HG02588 (cell line): ENCODE measurements around the gene INPP4A.
"Not testable (repeated sequence)": the region's sequence is repeated elsewhere in the genome, so short reads cannot be mapped to it uniquely, and the experiment has no call there.

Source experiments
- ATAC-seq: cut with Tn5 transposase; IDR thresholded peaks from one replicate; pipeline ENCODE4 v1.9.1; 2021; ENCODE audit warnings: mild to moderate bottlenecking, moderate library complexity; ENCODE audit not compliant: unreplicated experiment

Gene INPP4A

DNA sequence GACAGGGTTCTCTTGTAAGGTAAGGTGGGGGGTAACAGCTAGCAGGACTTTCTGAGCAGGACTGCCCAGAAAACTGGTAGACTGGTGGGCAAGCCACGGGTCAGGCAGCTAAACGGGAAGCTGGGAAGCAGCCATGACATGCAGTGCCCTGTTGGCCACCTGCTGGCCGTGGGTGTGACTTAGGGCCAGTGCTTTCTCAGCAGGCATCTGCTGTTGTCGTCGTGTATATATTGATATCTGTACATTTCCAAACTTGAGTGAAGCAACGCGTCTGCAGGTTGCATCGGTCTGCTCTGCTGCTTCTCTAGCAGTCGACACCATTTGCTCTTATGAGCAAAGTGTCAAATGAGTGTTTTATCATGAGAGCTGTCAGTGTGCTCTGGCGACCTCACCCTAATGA lies 132.7 kb downstream of the INPP4A start:
- ATAC-seq, result no peak

DNA sequence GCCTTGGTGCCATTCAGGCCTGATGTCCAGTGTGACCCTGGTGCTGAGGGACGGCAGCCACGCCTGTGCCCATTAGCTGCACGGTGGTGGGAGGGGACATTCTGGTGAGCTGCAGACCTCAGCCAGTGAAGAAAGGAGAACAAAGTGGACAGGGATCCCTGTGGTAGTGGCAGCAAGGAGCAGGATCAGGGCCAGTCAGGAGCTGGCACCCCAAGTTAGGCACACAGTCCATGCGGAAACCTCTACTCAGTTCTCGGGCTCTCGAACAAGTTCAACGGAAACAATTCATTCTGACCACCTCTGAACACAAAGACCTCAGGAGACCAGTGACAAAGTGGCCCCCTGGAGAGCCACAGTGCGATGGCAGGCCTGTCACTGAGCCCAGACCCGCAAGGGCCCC lies 133.6 kb downstream of the INPP4A start:
- ATAC-seq, result no peak

DNA sequence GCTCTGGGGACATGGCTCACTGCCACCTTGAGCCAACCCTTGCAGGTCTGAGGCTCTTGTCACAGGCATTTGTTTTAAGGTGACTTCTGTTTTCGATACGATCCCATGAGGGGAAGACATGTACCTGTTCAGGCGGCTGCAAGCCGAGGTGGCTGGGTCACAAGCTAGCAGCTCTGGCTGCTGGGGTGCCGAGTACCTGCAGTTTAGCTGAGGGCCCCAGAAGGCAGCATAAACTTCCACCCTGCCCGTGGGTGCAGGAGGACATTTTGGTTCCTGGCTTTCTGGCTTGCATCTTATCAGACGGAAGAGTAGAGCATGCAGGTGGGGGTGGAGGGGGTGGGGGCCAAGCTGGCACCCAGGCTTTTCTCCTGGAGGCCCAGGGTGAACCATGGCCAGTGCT lies 135.3 kb downstream of the INPP4A start:
- no peak for ATAC-seq

DNA sequence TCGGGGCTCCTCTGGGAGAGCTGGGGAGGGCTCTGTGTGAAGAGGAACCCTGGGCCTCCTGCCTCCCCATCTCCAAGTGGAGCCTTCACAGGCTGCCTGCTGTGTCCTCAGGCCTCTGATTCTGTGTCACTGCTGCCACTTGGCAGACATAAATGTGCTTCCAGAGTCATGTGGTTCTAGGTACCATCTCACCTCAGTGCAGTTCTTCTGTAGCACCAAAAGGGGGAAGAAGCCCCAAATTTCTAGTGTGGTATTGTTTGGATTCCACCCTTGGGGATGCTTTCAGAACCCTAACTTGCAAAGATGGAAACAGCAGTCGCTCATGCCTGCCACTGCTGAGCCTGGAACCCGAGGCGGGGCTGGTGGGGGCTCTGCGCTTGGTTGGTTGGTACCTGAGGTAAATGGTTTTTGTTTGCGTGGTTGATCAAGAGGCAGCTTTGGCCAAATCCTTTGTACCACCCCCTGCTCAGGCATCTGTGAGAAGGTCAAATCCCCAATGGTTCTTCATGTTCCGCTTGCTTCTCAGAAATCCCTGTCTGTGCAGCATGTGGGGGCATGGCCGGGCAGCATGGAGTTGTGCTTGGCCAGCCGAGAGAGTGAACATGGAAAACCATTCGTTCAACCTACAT lies 136.1 kb downstream of the INPP4A start:
- no peak for ATAC-seq

DNA sequence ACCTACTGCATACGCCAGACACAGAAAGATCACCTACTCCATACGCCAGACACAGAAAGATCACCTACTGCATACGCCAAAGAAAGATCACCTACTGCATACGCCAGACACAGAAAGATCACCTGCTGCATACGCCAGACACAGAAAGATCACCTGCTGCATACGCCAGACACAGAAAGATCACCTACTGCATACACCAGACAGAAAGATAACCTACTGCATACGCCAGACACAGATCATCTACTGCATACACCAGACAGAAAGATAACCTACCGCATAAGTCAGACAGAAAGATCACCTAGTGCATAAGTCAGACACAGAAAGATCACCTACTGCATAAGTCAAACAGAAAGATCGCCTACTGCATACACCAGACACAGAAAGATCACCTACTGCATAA lies 137.9 kb downstream of the INPP4A start:
- ATAC-seq, result no peak

DNA sequence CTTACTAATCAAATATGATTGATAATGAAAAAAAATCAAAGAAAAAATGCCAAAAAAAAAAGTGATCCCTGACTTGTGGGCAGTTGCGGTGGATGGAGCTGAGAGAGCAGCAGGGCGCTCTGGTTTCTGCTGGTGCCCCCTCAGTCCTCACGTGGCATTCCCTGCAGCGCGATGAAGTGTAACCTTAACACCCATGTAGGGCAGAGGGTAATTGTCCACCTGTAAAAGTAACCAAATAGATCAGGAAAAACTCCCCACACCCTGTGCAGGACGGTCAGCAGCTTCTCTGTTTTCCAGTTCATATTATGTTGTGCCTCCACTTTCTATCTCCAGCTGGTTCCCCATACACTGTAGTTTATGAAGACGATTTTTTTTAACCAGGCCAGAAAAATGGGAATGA lies 138.6 kb downstream of the INPP4A start:
- ATAC-seq, result no peak

DNA sequence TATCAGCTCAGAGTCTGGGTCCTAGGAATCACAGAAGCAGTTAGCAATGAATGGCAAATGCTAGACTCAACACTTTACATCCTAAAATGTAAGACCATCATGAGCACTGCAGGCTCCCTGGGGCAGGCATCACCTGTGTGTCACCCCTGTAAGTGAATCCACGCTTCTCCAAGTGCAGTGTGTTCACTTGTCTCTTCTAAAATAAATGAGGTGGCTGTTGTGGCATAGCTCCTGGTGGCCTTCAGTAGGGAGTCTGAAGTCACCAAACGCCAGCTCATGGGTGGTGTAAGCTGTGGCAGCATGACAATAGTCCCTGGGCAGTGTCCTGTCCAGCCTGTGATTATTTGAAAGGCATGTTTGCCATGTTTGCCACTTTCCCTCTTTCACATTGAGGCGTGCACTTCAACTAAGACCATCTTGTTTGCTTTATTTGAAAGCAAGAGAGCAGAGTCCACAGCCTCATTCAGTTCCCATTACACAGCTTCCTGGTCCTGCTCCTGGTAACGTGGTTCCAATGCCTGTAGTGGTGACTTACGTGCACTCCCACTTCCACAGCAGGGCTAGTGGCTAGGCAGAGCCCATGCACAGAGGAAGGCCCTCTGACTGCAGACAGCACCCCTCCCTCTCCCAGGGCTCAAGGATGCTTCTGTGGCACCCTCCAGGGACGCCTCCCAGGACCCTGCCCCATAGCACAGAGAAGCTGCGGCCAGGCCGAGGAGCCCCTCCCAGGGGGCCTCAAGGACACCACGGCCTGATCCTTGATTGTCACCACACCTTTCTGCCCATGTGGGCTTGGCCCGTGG lies 139.4 kb downstream of the INPP4A start:
- no peak for ATAC-seq

DNA sequence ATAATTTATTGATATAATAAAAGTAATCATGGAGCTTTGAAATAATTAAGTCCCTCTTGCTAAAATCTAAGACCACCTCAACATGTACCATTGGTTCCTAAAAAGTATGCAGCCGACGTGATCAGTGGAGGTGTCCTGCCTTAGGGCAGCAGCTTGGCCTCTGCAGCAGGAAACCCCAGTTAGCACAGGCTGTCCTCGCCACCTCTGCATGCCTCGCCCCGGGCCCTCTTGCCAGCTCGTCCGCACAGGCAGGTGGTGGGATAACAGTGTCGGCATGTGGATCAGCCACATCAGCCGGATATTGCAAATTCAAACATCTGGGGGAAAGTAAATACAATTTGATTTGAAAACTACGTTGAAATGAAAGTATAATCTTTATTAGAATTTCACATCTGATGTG lies 140.7 kb downstream of the INPP4A start:
- no peak for ATAC-seq

DNA sequence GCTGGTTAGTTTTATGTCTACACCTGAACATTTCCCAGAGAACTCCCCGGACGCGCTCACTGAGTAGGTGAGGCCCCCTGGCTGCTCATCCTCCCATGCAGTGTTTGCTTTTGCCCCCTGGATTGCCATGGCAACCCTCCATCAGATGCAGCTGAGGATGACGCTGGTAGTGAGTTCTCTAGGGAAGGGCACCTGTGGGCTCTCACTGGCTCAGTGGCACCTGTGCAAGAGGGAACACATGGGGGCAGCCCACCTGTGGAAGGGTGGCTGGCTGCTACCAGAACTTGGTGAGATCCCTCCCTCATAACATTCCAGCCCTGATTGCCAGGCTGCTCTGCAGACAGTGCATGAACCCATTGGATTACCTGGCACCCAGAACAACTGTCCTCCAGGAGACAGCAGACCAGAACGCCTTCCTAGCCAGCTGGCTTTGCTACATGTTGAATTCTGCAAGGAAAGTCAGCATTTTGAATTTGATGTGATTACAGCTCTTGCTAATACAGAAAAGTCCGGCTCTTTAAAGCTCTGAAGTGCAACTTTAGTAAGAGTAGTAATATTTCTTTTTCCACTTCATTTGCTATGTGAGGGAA lies 142.0 kb downstream of the INPP4A start:
- ATAC-seq, result no peak

DNA sequence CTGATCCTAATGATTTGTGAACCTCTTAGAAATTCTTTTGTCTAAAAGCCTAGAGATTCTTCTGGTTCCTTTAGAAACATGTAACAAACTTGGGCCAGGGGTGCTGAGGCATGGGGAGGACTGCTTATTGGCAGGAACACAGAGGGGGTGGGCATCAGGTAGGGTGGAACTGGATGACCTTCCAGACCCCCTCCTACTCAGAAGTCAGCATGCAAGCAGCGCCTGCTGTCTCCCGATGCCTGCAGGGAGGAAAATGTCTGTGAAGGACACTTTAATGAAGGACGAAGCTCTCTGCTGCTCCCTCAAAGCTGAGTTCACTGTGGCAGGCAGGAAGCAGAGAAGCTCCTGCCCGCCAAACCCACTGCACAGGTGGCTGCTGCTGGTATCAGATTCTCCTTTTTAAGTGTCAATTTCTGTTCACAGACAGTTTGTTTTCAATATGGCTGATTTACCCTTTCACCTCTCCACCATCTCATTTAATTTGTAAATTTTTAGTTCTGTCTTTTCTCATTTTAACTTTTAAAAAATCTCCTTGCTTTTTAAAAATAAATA lies 144.3 kb downstream of the INPP4A start:
- no peak for ATAC-seq

DNA sequence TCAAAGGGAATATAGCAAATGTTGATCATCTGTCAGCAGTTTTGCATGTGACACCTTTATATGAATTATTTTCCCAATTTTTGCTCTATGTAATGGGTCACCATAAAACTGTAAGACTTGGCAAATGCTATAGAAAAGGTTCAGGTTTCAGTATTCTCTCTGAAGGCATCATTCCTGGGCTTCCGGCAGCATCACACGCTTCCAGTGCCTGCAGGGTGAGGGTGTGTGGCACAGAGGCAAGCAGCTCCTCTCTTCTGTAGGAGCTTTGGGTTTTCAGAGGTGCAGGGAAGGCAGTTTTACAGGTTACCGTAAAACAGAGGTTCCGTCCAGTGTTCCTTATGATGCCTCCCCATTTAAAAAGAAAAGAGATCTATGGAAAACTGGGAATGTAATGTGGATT lies 144.8 kb downstream of the INPP4A start:
- no peak for ATAC-seq

DNA sequence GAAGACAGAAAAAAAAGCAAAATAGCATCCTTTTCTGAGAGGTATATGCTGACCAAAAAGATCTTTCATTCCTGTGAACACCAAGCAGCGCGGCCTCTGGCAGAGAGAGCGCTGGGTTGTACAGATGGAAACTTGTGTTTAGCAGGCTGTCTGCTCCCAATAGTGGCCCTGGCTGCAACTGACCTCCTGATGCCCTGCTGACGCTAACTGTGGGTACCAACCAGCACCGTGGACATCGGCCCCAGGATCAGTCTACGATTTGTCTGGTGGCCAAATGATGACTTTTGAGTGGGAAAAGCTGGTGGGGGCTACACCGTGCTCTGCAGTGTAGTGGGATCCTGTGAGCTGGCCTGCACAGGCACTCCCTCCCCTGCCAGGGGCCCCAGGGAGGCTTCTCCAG lies 147.9 kb downstream of the INPP4A start:
- ATAC-seq, result no peak

DNA sequence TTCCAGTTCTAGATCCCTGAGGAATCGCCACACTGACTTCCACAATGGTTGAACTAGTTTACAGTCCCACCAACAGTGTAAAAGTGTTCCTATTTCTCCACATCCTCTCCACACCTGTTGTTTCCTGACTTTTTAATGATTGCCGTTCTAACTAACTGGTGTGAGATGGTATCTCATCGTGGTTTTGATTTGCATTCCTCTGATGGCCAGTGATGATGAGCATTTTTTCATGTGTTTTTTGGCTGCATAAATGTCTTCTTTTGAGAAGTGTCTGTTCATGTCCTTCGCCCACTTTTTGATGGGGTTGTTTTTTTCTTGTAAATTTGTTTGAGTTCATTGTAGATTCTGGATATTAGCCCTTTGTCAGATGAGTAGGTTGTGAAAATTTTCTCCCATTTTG lies 150.0 kb downstream of the INPP4A start:
- not testable (repeated sequence) for ATAC-seq

DNA sequence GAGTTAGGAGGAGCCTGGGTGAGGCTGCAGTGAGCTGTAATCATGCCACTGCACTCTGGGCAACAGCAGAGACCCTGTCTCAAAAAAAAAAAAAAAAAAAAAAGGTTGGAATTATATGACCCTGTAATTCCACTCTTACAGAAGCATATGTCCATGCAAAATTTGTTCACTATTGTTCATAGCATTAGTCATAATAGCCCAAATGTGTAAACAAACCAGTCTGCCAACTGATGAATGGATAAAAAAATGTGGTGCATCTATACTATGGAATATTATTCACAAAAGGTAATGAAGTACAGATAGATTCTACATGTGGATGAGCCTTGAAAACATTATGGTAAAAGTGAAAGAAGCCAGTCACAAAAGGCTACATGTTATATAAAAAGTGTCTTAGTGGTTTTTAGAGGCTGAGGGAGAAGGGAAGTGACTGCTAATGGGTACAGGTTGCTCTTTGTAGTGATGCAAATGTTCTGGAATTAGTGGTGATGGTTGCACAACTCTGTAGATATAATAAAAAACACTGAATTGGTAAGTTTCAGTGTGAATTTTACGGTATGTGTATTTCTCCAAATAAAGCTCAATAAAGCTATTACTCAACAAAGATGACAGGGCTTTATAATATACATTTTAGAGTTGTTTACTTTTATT lies 154.2 kb downstream of the INPP4A start:
- no peak for ATAC-seq

DNA sequence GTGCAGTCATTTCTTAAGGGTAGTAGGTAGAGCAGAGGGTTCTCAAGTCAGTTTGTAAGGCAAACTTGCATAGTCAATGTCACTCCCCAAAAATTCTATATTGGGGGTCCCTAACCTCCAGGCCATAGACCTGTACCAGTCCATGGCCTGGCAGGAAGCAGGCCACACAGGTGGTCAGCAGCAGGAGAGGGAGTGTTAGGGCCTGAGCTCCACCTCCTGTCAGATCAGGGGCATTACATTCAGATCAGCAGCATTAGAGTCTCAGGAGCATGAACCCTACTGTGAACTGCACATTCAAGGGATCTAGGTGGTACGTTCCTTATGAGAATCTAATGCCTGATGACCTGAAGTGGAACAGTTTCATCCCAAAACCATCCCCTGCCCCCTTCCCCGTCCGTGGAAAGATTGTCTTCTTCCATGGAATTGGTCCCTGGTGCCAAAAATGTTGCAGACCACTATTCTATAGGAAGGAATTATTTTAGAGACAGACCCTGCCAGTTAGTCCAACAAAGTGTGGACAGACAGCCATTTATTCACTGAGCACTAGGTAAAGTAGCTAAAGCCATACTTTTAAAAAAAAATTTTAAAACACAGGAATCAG lies 157.0 kb downstream of the INPP4A start:
- no peak for ATAC-seq

DNA sequence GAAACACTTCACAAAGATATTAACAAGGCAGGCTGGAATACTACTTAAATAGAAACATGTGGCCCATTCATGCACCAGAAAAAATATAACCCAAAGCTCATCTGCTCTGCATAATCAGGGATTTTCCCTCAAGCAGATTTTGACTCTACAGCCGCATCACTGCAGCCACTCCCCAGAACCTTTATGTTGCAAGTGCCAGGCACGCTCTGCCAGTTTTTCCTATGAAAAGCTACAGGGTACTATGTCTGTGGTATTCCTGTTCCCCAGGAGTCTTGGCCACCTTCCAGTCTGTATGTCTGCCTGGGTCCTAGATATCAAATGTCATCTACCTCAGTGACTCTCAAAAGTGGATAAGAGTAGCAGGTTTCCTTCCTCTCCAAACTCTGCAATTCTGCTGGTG lies 159.9 kb downstream of the INPP4A start:
- no peak for ATAC-seq

DNA sequence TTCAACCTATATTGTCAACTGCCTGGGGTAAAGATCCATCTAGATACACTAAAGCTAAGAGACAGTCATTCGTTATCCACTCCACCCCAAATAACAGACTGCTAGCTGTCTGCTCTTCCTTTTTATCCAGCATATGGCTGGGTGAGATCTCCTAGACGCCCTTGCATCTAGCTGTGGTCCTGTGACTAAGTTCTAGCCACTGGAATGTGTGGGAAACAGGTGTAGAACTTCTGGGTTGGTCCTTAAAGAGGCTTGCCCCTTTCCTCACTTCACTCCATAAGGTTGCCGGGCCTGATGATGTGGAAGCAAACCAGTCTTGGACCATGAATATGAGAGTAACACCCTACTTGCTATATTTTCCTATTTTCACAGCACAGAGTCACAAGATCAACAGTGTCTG lies 160.4 kb downstream of the INPP4A start:
- ATAC-seq, result no peak

DNA sequence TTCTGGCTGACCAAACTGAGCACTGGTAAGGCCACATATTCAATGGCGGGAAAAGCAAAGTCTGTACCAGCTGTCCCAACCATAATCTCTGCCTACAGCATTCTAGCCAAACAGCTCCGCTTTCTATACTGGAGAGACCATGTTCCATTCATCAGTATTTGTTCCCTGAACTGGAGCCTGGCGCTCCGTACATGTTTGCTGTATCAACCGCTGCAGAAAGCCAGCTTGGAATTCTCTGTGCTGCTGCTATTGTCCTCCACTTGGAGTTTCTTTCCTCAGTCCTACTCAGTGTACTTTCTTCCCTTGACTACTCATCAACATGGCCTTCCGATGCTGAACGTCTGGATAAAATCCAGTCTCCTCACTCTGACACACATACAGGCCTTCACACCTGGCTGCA lies 161.8 kb downstream of the INPP4A start:
- ATAC-seq, result no peak

DNA sequence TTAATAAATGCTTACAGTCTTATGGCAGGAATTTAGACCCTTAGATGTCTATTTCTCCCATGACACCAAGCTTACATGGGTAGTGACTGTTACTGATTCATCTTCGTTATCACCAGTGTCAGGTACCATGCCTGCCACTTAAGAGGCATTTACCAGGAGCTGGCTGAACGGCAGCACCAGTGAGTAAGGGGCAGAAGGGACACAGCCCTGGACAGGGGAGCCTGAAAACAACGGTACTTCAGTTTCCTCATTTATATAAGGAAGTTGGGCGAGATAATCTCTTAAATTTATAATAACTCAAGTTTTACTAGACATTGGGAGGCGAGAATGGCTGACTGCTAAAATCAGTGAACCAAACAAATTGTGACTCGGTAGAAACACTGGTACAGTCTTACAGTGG lies 162.4 kb downstream of the INPP4A start:
- no peak for ATAC-seq

DNA sequence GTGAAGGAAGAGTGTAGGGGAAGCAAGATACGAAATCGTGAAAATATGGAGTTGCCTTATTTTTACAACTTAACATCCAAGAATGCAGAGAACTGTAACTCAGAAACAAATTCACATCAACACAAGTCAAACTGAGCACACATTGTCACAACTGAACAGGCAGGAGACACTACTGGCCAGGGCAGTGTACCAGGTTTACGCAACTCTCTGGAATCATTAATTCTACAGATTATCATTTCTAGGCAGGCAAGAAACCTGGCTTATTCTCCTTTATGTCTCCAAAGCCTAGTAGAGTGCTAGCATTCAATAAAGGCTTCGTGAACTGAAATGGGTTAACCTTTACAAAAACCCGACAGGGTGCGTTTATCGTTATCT lies 163.1 kb downstream of the INPP4A start:
- no peak for ATAC-seq
